ENCODE measurements around the gene ZBTB7C. TPM values are rescaled to one million over a fixed set of nuclear protein-coding genes. Genes with fewer than 3 reads are reported as not detected.

ZBTB7C gene
- total RNA-seq, 1 donor from 2014 or later: not detected

DNA sequence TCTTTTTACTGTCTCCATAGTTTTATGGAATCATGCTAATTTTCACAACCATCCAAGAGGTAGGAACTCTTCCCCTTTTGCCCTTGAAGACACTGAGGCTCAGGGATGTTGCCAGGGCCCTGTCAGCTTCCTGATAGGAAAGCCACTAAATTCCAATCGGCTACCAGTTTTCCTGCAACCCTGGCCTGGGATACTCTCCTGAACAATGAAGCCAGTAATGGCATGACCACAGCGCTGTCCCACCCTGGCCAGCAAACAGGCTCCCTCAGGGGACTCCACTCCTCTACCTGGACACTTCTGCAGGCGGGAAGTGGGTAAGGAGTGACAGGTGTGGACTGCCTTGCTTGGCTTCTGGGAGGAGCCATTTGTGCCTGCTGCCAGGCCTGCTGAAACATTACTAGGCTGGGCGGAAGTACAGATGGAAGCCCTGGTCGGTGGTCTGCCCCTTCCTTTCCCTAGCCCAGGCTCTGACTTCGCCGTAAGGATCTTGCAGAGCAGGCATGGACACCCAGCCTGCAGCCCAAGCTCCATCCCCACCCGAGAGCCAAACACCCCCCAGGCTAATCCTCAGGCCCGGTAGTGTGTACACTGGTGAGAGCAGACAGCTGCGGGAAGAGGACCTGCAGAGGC lies 400.0 kb downstream of the ZBTB7C start:
- ATAC-seq (ENCODE audit: low read depth) (no peak), DNase-seq (no peak)
- H3K4me3 Mint-ChIP-seq: no peak overlapping the region
- ChIA-PET CTCF (no interaction called here), POLR2A (no interaction called here)
- peaks cover 14% of the 10 kb centered on the region for H3K4me1 Mint-ChIP-seq
- H3K36me3 Mint-ChIP-seq (ENCODE audit: low read depth): no peaks in the 10 kb centered on the region
- TF ChIP-seq, protein P1, sequence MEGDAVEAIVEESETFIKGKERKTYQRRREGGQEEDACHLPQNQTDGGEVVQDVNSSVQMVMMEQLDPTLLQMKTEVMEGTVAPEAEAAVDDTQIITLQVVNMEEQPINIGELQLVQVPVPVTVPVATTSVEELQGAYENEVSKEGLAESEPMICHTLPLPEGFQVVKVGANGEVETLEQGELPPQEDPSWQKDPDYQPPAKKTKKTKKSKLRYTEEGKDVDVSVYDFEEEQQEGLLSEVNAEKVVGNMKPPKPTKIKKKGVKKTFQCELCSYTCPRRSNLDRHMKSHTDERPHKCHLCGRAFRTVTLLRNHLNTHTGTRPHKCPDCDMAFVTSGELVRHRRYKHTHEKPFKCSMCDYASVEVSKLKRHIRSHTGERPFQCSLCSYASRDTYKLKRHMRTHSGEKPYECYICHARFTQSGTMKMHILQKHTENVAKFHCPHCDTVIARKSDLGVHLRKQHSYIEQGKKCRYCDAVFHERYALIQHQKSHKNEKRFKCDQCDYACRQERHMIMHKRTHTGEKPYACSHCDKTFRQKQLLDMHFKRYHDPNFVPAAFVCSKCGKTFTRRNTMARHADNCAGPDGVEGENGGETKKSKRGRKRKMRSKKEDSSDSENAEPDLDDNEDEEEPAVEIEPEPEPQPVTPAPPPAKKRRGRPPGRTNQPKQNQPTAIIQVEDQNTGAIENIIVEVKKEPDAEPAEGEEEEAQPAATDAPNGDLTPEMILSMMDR (IDR thresholded peaks at IDR 0.05): no peak
- H3K9me3 Mint-ChIP-seq: no peaks in the 10 kb centered on the region
- intact Hi-C loops (cut with micrococcal nuclease): no loop called here
- no peak overlapping the region for H3K27ac Mint-ChIP-seq
- H3K27me3 Mint-ChIP-seq: peaks cover 47% of the 10 kb centered on the region

DNA sequence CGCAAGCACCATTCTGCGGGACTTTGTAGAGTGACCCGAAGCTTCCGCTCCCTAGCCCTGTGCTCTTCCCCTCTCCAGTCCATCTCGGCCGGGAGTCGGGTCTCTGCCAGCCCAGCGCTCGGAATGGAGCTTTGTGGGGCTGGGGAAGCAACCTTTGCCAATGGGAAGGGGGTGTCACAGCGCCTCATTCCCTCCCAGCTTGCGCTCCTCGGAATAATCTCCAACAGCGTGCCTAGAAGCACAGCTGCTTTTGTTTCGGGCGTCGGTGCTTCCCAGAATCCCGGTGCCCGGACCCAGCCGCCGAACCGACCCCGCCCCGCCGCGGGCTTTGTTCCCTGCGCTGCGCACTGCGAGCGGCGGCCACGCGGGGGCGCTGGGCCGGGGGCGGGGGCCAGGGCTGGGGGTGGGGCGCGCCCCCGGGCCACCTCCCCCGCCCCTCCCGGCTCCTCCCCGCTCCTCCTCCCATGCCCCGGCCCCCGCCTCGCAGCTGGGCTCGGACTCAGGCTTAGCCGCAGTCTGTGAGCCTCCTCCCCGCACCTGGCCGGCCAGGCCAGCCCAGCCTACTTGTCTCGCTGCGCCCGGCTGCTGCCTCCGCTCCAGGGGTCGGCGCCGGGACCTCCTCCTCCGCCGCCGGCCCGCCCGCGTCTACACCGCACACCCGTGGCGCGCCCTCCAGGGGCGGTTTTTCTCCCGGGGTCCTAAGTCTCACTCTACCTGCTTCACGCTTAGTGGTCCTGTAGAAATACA lies 401.1 kb downstream of the ZBTB7C start:
- Mint-ChIP-seq H3K27ac (no peak overlapping the region), H3K4me3 (peak overlapping the region; percentile 71), H3K27me3 (peaks cover 47% of the 10 kb centered on the region), H3K36me3 (ENCODE audit: low read depth) (no peaks in the 10 kb centered on the region), H3K9me3 (no peaks in the 10 kb centered on the region), H3K4me1 (peaks cover 14% of the 10 kb centered on the region)
- ATAC-seq (ENCODE audit: low read depth) (peak; percentile 82), DNase-seq (peak; percentile 31)
- CTCF ChIA-PET: no interaction called here
- POLR2A ChIA-PET: no interaction called here
- TF ChIP-seq, protein P1 (IDR thresholded peaks at IDR 0.05): no peak
- intact Hi-C loops (cut with micrococcal nuclease): loop anchor here (1.0 kb wide), 1 partner anchor 77 kb away; no protein-coding TSS in a partner anchor

DNA sequence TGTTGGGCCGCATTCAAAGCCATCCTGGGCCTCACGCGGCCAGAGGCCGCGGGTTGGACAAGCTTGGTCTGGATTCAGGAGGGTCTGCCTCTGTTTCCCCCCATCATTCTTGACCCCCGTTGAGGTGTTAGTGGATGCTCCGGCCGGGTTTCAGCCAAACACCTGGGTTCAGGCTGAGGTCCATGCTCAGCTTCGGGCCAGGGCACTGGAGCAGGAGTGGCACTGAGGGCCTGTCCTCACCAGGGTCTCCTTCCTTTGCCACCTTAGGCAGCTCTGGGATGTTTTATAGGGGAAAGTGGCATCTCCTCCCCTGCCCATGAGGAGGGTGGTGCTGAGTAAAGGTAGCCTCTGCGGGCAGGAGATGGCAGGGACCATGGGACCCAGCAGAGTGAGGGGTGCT lies 401.8 kb downstream of the ZBTB7C start:
- peaks cover 46% of the 10 kb centered on the region for H3K27me3 Mint-ChIP-seq
- ATAC-seq (ENCODE audit: low read depth): no peak
- TF ChIP-seq, protein P1 (IDR thresholded peaks at IDR 0.05): no peak
- no peak for DNase-seq
- H3K27ac Mint-ChIP-seq: no peak overlapping the region
- intact Hi-C loops (cut with micrococcal nuclease): no loop called here
- H3K4me3 Mint-ChIP-seq: no peak overlapping the region
- POLR2A ChIA-PET: no interaction called here
- CTCF ChIA-PET: no interaction called here
- H3K9me3 Mint-ChIP-seq: no peaks in the 10 kb centered on the region
- peaks cover 14% of the 10 kb centered on the region for H3K4me1 Mint-ChIP-seq
- H3K36me3 Mint-ChIP-seq (ENCODE audit: low read depth): no peaks in the 10 kb centered on the region

DNA sequence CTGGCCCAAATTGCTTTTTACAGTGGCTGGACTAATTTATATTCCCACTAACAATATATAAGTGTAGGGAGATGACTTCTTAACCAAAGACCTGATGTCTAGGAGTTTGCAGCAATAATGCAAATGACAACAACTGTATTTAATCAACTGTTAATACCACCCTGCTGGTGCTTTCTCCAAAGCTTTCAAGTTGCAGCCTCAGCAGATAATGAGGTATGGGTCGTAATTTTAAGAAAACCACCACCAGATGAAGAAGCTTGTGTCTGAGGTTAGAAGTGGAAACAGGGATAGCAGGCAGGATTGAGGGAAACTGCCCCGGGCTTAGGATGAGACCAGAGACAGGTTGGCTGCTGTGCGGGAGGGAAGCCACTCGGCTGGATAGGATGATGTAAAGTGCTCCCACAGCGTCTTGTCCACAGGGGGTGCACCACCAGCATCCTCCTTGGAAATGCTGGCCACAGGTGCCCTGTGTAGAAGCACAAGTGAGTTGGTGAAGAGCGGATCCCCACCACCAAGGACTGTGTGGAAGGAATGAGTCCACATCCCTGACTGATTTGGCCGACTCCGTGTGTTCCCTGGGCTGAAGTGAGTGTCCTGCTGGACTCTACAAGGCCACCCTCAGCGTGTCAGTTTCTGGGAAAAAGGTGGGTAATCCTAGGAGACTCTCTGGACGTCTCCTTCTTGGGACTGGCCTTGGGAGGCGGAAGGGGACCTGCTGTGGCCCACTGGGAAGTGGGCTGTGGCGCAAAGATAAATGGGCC lies 402.6 kb downstream of the ZBTB7C start:
- Mint-ChIP-seq H3K27ac (no peak overlapping the region), H3K4me3 (no peak overlapping the region), H3K4me1 (peaks cover 11% of the 10 kb centered on the region), H3K27me3 (peaks cover 39% of the 10 kb centered on the region), H3K9me3 (no peaks in the 10 kb centered on the region), H3K36me3 (ENCODE audit: low read depth) (no peaks in the 10 kb centered on the region)
- DNase-seq (no peak), ATAC-seq (ENCODE audit: low read depth) (no peak)
- intact Hi-C loops (cut with micrococcal nuclease): no loop called here
- TF ChIP-seq, protein P1 (IDR thresholded peaks at IDR 0.05): no peak
- ChIA-PET POLR2A (interaction anchor here (0.7 kb wide), 1 partner anchor 18 kb away, joined by 4 read pairs; no protein-coding TSS in a partner anchor), CTCF (no interaction called here)

DNA sequence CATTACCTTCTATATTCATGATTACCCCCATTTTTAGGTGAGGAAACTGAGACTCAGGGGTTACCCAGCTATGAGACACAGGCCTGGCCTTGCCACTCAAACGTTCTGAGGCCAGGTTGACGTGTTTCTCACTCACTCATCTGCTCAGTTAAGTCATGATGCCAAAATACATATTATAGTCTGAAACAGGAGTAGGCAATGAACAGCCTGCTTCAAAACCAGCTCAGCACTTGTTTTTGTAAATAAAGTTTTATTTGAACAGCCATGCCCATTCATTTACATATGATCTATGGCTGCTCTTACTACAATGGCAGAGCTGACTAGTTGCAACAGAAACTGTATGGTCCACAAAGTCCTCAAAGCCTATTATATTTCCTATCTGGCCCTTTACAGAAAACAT lies 404.6 kb downstream of the ZBTB7C start:
- Mint-ChIP-seq H3K27ac (no peak overlapping the region), H3K4me3 (no peak overlapping the region), H3K9me3 (no peaks in the 10 kb centered on the region), H3K4me1 (peaks cover 11% of the 10 kb centered on the region), H3K27me3 (peaks cover 31% of the 10 kb centered on the region), H3K36me3 (ENCODE audit: low read depth) (no peaks in the 10 kb centered on the region)
- DNase-seq (no peak), ATAC-seq (ENCODE audit: low read depth) (no peak)
- POLR2A ChIA-PET: no interaction called here
- intact Hi-C loops (cut with micrococcal nuclease): no loop called here
- CTCF ChIA-PET: interaction anchor here (1.4 kb wide), 1 partner anchor 232 kb away, joined by 4 read pairs; no protein-coding TSS in a partner anchor
- TF ChIP-seq, protein P1 (IDR thresholded peaks at IDR 0.05): no peak

Measured in activated B cell treated with CpG ODN at 0.5 μM for 24 hours (primary cell).